ENCODE results near the gene TYROBP. TPM values are rescaled to one million over a fixed set of nuclear protein-coding genes. Genes with fewer than 3 reads are reported as not detected.

TYROBP gene
- total RNA-seq, 1 donor from 2014 or later: not detected

DNA sequence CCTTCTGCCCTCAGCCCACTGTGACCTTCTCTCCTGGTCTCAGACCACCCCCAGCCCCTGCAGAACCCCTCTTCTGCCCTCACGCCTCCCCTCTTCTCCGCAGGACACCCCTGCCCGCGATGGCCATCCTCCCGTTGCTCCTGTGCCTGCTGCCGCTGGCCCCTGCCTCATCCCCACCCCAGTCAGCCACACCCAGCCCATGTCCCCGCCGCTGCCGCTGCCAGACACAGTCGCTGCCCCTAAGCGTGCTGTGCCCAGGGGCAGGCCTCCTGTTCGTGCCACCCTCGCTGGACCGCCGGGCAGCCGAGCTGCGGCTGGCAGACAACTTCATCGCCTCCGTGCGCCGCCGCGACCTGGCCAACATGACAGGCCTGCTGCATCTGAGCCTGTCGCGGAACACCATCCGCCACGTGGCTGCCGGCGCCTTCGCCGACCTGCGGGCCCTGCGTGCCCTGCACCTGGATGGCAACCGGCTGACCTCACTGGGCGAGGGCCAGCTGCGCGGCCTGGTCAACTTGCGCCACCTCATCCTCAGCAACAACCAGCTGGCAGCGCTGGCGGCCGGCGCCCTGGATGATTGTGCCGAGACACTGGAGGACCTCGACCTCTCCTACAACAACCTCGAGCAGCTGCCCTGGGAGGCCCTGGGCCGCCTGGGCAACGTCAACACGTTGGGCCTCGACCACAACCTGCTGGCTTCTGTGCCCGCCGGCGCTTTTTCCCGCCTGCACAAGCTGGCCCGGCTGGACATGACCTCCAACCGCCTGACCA, 31.4 kb upstream of the TYROBP start:
- H3K27ac Mint-ChIP-seq (ENCODE audit: unreplicated experiment): no peak overlapping the region
- peaks cover 34% of the 10 kb centered on the region for H3K4me1 Mint-ChIP-seq
- no peak for TF ChIP-seq CTCF (conservative IDR thresholded peaks at IDR 0.05)
- no peaks in the 10 kb centered on the region for H3K9me3 Mint-ChIP-seq
- H3K4me3 Mint-ChIP-seq: no peak overlapping the region
- DNase-seq (ENCODE audit: low read depth, low spot score): no peak
- peaks cover 9% of the 10 kb centered on the region for H3K36me3 Mint-ChIP-seq (ENCODE audit: low read depth)
- no peaks in the 10 kb centered on the region for H3K27me3 Mint-ChIP-seq (ENCODE audit: low read depth)

GRCh38 chr19:35938282-35939224, 30.5 kb upstream of the TYROBP start:
- H3K36me3 Mint-ChIP-seq (ENCODE audit: low read depth): peaks cover 6% of the 10 kb centered on the region
- no peak for DNase-seq (ENCODE audit: low read depth, low spot score)
- TF ChIP-seq CTCF (conservative IDR thresholded peaks at IDR 0.05): no peak
- peak overlapping the region; percentile 83 for H3K4me3 Mint-ChIP-seq
- H3K27ac Mint-ChIP-seq (ENCODE audit: unreplicated experiment): no peak overlapping the region
- no peaks in the 10 kb centered on the region for H3K9me3 Mint-ChIP-seq
- peaks cover 34% of the 10 kb centered on the region for H3K4me1 Mint-ChIP-seq
- H3K27me3 Mint-ChIP-seq (ENCODE audit: low read depth): no peaks in the 10 kb centered on the region

- peak overlapping the region; percentile 83 for H3K4me3 Mint-ChIP-seq
- peak overlapping the region; percentile 53 for H3K27ac Mint-ChIP-seq (ENCODE audit: unreplicated experiment)
- no peaks in the 10 kb centered on the region for H3K9me3 Mint-ChIP-seq
- peaks cover 34% of the 10 kb centered on the region for H3K4me1 Mint-ChIP-seq
- TF ChIP-seq CTCF (conservative IDR thresholded peaks at IDR 0.05): no peak
- H3K36me3 Mint-ChIP-seq (ENCODE audit: low read depth): peaks cover 6% of the 10 kb centered on the region
- no peaks in the 10 kb centered on the region for H3K27me3 Mint-ChIP-seq (ENCODE audit: low read depth)
- no peak for DNase-seq (ENCODE audit: low read depth, low spot score)
Measured at GRCh38 chr19:35937345-35938281, 29.5 kb upstream of the TYROBP start.

- no peak for DNase-seq (ENCODE audit: low read depth, low spot score)
- Mint-ChIP-seq H3K4me1 (peaks cover 38% of the 10 kb centered on the region), H3K27me3 (ENCODE audit: low read depth) (no peaks in the 10 kb centered on the region), H3K36me3 (ENCODE audit: low read depth) (peaks cover 6% of the 10 kb centered on the region), H3K9me3 (no peaks in the 10 kb centered on the region), H3K27ac (ENCODE audit: unreplicated experiment) (no peak overlapping the region), H3K4me3 (peak overlapping the region; percentile 83)
- TF ChIP-seq CTCF (conservative IDR thresholded peaks at IDR 0.05): no peak
Measured at GRCh38 chr19:35936738-35937268, 28.7 kb upstream of the TYROBP start.
